Fibroblast of peridontal ligament (primary cell): ENCODE results near the gene ELF2.
A peak's percentile ranks its signal among the peaks of the same experiment; 100 is the strongest.
"Not testable (repeated sequence)": the region's sequence is repeated elsewhere in the genome, so short reads cannot be mapped to it uniquely, and the experiment has no call there.

ENCODE experiments used
- DNase-seq: peaks from one replicate; pipeline ENCODE4 v3.0.0-alpha.2; 2010; ENCODE audit errors: extremely low read depth

The ELF2 gene

GRCh38 chr4:139177049-139177868, at the start of gene ELF2:
ELF2 (minus strand) TSS chr4:139177218; CDS start chr4:139137701, 39,517 bp downstream.
- peak; percentile 73 for DNase-seq

- peak; percentile 84 for DNase-seq
Observed at GRCh38 chr4:139223682-139224317, 46.8 kb upstream of the ELF2 start.

- no peak for DNase-seq
Observed at GRCh38 chr4:139222215-139222614, 45.2 kb upstream of the ELF2 start.

- no peak for DNase-seq
Observed at GRCh38 chr4:139221687-139222086, 44.7 kb upstream of the ELF2 start.

GRCh38 chr4:139219450-139220055, 42.5 kb upstream of the ELF2 start:
- DNase-seq: no peak

GRCh38 chr4:139214039-139214534, 37.1 kb upstream of the ELF2 start:
- no peak for DNase-seq

- not testable (repeated sequence) for DNase-seq
Observed at GRCh38 chr4:139213633-139214032, 36.6 kb upstream of the ELF2 start.

GRCh38 chr4:139212900-139213299, 35.9 kb upstream of the ELF2 start:
- DNase-seq: no peak

GRCh38 chr4:139210486-139210885, 33.5 kb upstream of the ELF2 start:
- DNase-seq: no peak

- DNase-seq: no peak
Observed at GRCh38 chr4:139209470-139210063, 32.5 kb upstream of the ELF2 start.

- DNase-seq: peak; percentile 94
Observed at GRCh38 chr4:139208404-139208945, 31.5 kb upstream of the ELF2 start.

GRCh38 chr4:139207873-139208403, 30.9 kb upstream of the ELF2 start:
- DNase-seq: no peak

- no peak for DNase-seq
Observed at GRCh38 chr4:139207247-139207646, 30.2 kb upstream of the ELF2 start.

GRCh38 chr4:139202991-139203390, 26.0 kb upstream of the ELF2 start:
- DNase-seq: no peak

- DNase-seq: no peak
Observed at GRCh38 chr4:139200506-139200905, 23.5 kb upstream of the ELF2 start.

GRCh38 chr4:139200102-139200501, 23.1 kb upstream of the ELF2 start:
- no peak for DNase-seq

GRCh38 chr4:139197214-139197613, 20.2 kb upstream of the ELF2 start:
- DNase-seq: not testable (repeated sequence)

- DNase-seq: no peak
Observed at GRCh38 chr4:139196462-139196861, 19.4 kb upstream of the ELF2 start.

GRCh38 chr4:139191373-139191772, 14.4 kb upstream of the ELF2 start:
- peak; percentile 48 for DNase-seq

GRCh38 chr4:139189972-139190371, 13.0 kb upstream of the ELF2 start:
- no peak for DNase-seq

- no peak for DNase-seq
Observed at GRCh38 chr4:139189417-139189749, 12.4 kb upstream of the ELF2 start.
